Fibroblast of villous mesenchyme (primary cell): ENCODE measurements around the gene PDE2A. TPM values are rescaled to one million over a fixed set of nuclear protein-coding genes. Genes with fewer than 3 reads are reported as not detected.

Experiments
- DNase-seq: peaks from one replicate; pipeline ENCODE4 v3.0.0-alpha.2; 2010; ENCODE audit warnings: low read depth
- H3K4me3 ChIP-seq: 2 replicates; pipeline ENCODE4 v1.5.1; 2011; ENCODE audit warnings: low read depth, mild to moderate bottlenecking, low read length
- total RNA-seq: library from RNA; depleted of rRNA; stranded (reverse); fragments of >200 nt; gene quantifications from 2 replicates; pipeline ENCODE4 v1.2.3, GENCODE V29; 2012
- TF ChIP-seq, protein P1 (sequence below): IDR thresholded peaks from 2 replicates; pipeline ENCODE4 v1.5.1; 2012; ENCODE audit warnings: low read depth, mild to moderate bottlenecking, low read length; ENCODE audit not compliant: insufficient read depth

PDE2A gene
- total RNA-seq, 1 donor = under 0.01 TPM

DNA sequence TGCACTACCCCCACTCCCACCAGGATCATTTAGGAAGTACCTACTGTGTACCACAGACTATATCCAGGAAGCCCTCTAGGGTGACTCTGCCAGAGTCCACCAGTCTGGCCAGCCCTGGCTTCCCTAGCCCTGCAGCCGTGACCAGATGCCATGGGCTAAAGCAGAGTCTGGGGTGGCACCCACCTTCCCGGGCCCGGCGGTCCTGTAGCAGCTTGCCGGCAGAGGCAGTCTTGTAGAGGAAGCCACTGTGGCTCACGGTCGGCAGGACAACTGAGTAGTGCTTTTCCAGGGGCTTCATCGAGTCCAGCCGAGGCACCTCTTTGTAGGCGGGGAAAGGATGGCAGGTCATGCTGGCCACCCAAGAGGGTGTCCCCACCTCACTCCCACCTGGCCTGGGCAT, 27.2 kb upstream of the PDE2A start:
- TF ChIP-seq, protein P1, sequence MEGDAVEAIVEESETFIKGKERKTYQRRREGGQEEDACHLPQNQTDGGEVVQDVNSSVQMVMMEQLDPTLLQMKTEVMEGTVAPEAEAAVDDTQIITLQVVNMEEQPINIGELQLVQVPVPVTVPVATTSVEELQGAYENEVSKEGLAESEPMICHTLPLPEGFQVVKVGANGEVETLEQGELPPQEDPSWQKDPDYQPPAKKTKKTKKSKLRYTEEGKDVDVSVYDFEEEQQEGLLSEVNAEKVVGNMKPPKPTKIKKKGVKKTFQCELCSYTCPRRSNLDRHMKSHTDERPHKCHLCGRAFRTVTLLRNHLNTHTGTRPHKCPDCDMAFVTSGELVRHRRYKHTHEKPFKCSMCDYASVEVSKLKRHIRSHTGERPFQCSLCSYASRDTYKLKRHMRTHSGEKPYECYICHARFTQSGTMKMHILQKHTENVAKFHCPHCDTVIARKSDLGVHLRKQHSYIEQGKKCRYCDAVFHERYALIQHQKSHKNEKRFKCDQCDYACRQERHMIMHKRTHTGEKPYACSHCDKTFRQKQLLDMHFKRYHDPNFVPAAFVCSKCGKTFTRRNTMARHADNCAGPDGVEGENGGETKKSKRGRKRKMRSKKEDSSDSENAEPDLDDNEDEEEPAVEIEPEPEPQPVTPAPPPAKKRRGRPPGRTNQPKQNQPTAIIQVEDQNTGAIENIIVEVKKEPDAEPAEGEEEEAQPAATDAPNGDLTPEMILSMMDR = no peak
- DNase-seq = no peak
- H3K4me3 ChIP-seq = no peak overlapping the region

DNA sequence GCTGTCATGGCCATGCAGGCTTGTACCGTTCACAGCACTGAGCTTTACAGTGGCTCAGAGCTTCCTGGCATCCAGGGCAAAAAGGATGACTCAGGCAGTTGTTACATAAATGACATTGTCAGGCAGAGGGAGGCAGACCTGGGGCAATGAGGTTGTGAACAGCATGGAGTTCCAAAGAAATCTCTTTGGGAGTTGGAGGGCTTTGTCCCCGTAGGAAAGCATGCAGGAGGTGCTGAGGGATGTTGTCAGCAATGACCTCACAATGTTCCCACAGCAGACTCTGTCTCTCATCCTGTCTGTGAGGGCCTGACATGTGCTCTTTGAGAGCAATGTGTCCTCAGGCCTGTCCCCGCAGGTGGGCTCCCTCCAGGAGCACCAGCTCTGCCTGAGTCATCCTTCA, 25.9 kb upstream of the PDE2A start:
- TF ChIP-seq, protein P1 = no peak
- no peak overlapping the region for H3K4me3 ChIP-seq
- no peak for DNase-seq

DNA sequence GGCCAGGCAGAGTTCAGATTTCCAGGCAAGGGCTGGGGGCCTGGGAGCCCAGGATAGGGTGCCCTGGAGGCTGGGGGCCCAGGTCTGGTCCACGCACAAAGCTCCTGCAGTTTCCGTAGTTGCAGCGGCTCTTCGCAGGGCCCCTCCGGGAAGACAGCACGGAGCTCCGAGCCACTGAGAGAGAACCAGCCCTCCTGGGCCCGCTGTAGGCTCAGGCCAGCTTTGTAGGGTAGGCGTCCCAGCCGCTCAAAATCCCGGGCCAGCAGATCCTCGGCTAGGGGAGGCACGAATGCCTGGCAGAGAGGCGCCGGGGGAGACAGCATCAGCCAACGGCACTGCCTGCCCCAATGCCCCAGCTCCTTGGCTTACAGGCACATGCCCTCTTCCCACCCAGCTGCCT, 23.6 kb upstream of the PDE2A start:
- TF ChIP-seq, protein P1 = no peak
- no peak for DNase-seq
- no peak overlapping the region for H3K4me3 ChIP-seq

DNA sequence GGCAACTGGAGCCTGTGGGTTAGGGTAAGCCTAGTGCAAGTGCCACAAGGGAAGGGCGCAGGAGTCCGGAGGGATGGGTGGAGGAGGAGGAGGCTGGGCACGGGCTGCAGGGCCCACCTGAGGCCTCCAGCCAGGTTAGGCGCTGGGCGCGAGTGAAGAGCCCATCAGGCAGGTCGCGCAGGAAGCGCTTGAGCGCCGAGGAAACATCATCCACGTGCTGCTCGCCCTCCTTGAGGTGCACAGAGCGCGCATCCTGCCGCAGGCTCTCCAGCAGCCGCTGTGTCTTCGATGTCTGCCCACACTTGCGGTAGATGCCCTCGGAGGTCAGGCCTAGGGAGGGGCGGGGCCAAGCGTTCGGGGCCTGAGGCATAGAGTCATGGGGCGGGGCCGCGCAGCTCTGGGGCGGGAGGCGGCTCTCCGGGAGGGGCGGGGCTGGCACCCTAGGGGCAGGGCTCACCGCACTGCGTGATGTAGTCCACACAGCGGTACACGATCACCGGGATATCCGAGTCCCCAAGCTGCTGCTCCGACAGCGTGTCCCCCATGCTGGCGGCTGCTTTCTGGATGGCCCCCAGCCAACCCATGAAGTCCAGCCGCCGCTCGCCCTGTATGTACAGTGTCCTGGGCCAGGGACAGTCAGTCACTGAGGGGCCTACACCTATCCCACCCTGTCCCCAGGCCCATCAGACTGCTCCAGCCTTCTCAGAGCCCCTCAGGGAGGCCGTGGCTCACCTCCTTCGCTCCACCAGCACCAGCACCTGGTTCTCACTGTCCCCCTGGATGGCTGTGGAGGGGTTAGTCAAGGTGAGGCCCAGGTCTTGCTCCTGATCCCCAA, 22.9 kb upstream of the PDE2A start:
- H3K4me3 ChIP-seq = no peak overlapping the region
- TF ChIP-seq, protein P1 = no peak
- peak; percentile 48 for DNase-seq

DNA sequence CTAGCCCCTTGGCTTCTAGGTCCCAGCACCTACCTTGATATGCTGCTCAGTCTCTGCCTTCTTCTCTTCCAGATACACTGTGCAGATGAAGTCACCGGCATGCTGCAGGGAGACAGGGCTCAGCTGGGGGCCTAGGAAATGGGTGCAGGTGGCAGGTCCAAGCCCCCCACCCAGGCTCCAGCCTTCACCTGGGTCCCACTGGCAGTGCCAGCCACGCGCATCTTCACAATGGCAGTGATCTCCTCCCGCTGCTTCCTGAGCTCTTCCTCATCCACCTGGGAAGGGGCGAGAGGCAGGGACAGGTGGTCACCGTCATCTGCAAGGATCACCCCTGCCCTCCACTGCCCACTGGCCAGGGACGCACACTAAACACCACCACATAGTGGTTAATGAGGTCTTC, 21.1 kb upstream of the PDE2A start:
- H3K4me3 ChIP-seq = no peak overlapping the region
- DNase-seq = no peak
- TF ChIP-seq, protein P1 = no peak

DNA sequence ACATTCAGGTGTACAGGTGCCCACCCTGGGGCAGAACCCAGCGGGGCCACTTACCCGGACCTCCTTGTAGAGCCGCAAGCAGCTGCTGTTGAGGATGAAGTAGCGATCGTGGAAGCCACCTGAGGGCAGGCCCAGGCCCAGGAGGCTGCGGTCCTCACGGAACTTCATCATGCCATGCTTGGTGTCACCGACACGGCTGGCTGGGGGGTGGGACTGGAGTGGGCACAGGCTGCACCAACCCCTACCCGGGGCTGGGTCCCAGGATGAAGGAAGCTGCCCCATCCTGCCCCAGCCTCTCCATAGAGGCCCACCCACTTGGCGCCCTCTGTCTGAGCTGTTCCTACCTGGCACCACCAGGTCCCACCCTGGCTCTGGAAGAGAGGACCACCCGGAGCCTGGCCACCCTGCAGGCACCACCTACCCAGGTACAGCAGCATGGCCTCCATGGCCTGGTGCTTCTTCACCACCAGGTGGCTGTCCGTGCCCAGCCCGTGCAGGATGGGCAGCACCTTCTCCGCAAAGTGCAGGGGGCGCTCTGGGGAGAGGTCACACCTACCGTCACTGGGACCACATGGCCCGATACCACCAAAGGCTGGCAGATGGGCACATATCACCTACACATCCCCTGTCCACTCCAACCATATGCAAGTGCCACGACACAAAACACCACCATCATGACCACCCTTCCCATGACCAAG, 19.2 kb upstream of the PDE2A start:
- TF ChIP-seq, protein P1 = no peak
- no peak for DNase-seq
- no peak overlapping the region for H3K4me3 ChIP-seq
